Transverse colon (tissue), 4 donors: Measurements from ENCODE around the gene SUCLG2.

Experiments
- POLR2A ChIP-seq: fragments of 450-650 bp; IDR thresholded peaks from one replicate; pipeline ENCODE4 v1.6.1; 2016; ENCODE audit warnings: antibody characterized with exemption, mild to moderate bottlenecking, moderate library complexity
- POLR2AphosphoS5 ChIP-seq, 3 donors: sonication (generic); formaldehyde crosslinking; IDR thresholded peaks; one replicate each; pipeline ENCODE4 v1.6.1; 2016; ENCODE audit warnings: antibody characterized with exemption in 3 of 3
- TF ChIP-seq, protein P1 (sequence below), 5 experiments: fragments of 200-600 bp in 3 of 5; fragments of 450-650 bp in 2 of 5; sonication (generic) in 3 of 5; IDR thresholded peaks; 1 replicate in 2 of 5; 2 replicates in 3 of 5; pipeline ENCODE4 v1.5.1; 2016 to 2017; ENCODE audit warnings: antibody characterized with exemption in 5 of 5, inconsistent platforms in 3 of 5, mild to moderate bottlenecking in 2 of 5, moderate library complexity in 1 of 5

DNA sequence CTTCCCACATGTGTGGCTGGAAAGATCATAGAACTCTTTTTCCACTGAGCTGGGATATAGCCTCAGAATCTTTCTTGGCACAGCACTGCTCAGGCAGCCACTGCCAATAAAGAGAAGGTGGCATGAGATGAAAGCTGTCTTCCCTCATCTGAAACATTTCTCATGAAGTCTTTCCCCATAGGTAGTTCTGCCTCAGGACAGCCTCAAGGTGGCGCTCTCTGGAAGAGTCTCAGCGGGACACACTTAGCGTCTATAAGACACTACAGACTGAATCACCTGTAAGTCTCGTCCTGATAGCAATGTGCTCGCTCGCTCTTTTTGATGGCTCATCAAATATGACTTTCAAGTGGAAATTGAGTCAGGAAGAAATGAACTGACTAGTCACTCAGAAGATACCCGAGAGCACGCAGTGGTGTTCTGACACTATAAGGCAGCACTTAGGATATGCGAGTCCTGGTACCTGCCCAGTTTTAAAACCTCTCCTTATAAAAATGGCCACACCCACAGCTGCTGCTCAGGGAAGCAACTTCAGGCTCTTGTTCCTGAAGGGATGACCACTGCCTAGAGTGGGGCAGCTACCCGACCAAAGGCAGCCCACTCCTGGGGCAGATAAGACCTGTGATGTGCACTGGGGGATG is 269.5 kb downstream of the SUCLG2 start:
- no peak for TF ChIP-seq POLR2A
- TF ChIP-seq, protein P1, sequence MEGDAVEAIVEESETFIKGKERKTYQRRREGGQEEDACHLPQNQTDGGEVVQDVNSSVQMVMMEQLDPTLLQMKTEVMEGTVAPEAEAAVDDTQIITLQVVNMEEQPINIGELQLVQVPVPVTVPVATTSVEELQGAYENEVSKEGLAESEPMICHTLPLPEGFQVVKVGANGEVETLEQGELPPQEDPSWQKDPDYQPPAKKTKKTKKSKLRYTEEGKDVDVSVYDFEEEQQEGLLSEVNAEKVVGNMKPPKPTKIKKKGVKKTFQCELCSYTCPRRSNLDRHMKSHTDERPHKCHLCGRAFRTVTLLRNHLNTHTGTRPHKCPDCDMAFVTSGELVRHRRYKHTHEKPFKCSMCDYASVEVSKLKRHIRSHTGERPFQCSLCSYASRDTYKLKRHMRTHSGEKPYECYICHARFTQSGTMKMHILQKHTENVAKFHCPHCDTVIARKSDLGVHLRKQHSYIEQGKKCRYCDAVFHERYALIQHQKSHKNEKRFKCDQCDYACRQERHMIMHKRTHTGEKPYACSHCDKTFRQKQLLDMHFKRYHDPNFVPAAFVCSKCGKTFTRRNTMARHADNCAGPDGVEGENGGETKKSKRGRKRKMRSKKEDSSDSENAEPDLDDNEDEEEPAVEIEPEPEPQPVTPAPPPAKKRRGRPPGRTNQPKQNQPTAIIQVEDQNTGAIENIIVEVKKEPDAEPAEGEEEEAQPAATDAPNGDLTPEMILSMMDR (IDR thresholded peaks at IDR 0.05), result peak in 4 of 5 experiments; percentile 11 to 41 (median 20)
- no peak for TF ChIP-seq POLR2AphosphoS5 (IDR thresholded peaks at IDR 0.05)
